ENCODE results near the gene NOC3L.
"Not testable (repeated sequence)": the region's sequence is repeated elsewhere in the genome, so short reads cannot be mapped to it uniquely, and the experiment has no call there.

The NOC3L gene

DNA sequence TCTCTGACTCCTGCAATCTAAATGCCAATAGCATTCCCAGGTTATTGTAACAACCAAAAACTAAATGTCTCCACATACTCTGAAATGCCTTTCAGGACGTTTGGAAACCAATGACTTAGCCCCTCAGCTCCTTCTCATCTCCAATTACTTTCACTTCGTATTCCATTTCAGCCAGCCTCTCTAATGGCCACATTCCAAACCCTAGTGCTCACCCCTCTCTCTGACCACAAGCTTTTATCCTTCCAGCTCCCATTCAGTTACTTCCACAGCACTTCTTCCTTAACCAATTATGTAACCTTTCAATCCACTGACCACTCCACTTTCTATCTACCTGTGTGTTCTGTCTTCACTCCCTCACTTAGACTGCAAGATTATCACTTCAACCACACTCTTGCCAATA, 4.3 kb downstream of the NOC3L start:
- DNase-seq, result no peak

GRCh38 chr10:94357193-94357592, 5.5 kb downstream of the NOC3L start:
- DNase-seq, result no peak

DNA sequence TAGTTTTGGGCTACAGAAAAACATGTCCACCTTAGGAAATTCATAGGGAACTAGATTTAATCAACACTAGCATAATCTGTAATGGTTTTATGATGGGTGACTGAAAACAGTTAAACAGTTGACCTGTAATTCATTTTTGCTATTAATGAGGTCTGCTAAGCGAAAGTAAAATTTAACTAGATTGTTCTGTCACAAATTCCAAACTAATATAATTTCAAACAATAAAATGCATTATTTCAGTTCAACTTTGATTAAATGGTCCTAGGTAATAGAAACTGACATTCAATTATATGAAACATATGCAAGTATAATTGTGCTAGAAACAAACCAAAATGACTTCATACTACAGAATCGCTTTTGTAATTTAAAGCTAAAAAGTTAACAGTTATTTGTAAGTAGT, 6.9 kb downstream of the NOC3L start:
- no peak for DNase-seq

DNA sequence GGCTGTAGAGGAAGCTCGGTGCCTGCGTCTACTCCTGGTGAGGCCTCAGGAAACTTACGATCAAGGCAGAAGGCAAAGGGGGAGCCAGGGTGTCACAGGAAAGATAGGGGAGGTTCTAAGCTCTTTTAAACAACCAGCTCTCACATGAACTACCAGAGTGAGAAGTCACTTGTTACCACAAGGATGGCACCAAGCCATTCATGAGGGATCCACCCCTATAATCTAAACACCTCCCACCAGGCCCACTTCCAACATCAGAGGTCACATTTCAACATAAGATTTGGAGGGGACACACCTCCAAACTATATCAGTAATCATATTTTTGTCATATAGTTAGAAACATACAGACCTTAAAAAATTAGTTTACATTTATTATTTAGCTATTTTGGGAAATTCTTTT, 9.4 kb downstream of the NOC3L start:
- DNase-seq, result no peak

GRCh38 chr10:94351089-94351488, 11.7 kb downstream of the NOC3L start:
- DNase-seq, result no peak

GRCh38 chr10:94350500-94350899, 12.2 kb downstream of the NOC3L start:
- DNase-seq, result not testable (repeated sequence)

GRCh38 chr10:94349327-94349726, 13.4 kb downstream of the NOC3L start:
- no peak for DNase-seq

DNA sequence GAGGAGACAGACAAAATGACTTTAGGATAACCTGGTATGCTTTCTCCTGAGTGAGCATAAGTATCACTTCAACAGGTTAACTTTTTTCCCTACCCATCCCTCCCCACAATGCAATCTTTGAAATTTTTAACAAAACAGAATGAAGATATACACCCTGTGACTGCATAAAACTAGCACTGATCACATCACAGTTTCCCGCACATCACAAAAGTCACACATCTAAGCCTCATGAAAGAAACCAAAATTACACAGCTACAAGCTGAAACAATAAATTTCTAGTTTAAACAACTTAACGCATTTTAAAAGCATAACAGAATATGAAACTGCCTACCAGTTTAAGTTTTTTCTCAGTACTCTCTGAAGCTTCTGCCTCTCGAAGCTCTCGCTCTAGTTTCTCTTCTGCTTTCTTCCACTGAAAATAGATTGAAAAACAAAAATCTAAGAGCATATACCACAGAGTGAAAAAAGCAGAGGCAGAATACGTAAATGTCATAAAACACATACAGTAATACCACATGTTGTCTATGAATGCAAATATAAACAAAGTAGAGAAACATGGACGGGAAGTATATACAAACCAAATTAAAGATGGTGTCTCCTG, 18.1 kb downstream of the NOC3L start:
- DNase-seq, result no peak

- no peak for DNase-seq
These were observed 19.6 kb downstream of the NOC3L start for GRCh38 chr10:94343151-94343550.

- no peak for DNase-seq
These were observed 27.9 kb downstream of the NOC3L start for GRCh38 chr10:94334857-94335256.

DNA sequence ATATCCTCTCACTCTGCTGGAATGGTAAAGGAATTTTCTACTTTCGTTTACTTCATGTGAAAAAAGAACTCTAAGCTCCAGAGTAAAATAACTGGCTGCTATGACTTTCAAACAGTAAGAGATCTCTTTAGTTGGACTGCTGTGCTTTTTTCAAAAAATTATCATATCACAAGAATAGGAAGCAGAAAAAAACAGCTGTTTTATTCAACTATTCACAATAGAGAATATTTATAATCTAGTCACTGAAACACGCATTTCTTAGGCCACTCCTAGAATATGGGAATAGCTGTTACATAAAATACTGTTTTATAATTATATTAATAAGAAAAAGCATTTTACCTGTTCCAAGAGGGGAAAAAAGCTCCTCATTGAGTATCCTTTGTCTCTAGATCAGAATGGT, 29.7 kb downstream of the NOC3L start:
- DNase-seq, result no peak

DNA sequence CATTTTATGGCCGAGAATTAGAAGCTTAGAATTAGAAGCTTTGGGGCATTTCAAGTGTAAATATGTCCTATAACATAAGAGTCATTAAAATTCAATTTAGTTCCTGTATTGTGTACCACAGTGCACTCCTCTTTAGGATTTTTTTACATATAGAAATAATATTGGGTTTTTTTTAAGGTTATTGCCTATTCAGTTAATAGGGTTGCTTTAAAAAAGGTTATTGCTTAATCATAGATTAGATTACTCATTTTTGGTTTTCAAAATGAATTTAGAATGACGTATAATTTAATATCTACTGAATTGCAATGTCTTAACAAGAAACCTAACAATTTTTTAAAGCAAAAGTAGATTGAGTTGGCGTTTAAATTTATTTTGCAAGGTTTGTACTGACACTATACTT, 34.1 kb downstream of the NOC3L start:
- DNase-seq, result no peak

DNA sequence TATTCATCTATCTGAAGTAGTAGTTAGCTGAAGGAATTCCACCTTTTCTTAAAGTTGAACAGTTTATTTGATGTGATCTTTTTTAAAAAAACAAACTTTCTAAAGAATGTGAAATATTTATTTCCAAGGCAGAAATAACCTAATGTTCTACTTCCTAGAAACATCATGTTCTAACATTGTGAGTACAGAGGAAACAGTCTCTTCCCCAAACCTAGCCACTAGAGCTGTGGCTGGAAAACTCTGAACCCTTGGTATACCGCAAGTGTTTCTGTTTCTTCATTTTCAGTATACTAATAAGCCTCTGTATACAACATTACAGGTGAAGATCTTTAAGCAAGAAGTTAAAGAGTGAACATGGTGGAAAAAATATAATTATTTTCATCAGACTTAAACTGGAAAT, 35.1 kb downstream of the NOC3L start:
- no peak for DNase-seq

DNA sequence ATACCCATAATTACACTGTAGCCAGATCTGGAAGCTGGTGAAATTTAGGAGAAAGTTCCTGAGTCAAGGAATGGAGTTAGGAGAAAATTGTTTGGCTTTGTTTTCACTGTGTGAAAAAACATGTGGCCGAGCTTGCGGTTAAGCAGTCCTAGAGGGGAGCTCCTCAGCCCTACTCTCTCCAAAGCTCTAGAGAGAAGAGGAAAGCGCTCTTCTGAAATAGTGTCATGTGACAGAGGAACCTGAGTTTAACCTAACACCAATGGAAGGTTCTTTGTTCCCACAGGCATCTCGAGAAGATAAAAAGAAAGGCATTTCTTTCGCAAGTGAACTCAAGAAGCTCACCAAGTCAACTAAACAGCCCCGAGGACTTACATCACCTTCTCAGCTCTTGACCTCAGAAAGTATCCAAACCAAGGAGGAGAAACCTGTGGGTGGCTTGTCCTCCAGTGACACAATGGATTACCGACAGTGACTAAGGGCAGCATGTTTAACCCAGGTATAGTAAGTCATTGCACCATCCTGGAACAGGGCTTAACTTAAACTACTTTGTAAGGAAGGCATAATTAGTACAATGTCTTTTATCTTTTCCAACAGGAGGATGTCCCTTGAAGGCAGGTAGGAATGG, 38.0 kb downstream of the NOC3L start:
- DNase-seq, result no peak

DNA sequence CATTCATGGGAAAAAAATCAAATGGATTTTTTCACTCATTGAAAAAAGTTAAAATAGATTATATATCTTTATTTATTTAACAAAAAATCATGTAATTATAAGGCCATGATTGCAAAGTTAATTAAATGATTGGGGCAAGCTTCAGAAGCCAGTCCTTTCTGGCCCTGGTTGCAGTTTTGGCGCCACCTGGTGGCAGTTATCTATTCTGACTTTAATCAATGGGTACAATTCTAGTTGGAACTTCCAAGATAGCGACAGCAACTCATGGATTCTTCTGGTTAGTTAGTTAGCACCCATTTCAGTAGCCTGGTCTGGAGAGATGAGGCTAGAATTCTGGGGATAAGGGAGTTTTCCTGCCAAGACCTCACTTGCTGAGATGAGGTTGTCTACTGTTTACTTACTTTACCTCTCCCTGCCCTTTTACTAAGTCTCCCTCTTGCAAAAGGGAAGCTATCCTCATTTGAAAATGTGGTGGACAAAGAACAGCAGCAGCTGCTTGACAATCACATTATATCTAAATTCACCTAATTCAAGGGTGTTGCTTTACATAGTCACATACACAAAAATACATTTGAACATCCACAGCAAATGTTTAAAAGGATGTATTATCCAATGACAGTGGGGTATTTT, 42.3 kb downstream of the NOC3L start:
- peak; percentile 67 to 75 for DNase-seq

DNA sequence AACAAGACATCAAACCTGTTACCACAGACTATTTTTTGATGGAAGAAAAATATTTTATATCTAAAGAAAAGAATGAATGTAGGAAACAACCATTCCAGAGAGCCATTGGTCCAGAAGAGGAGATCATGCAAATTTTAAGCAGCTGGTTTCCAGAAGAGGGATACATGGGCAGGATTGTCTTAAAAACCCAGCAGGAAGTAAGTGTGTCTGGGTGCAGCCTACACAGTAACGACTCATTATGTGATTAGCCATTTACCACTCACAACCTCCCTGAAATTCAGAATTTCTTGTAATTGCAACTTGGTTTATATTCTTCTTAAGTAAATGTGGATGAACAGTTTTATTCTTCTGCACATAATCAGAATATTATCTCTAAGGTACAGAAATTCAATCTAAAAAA, 46.2 kb downstream of the NOC3L start:
- DNase-seq, result no peak

GRCh38 chr10:94315975-94316464, 46.7 kb downstream of the NOC3L start:
- no peak for DNase-seq

GRCh38 chr10:94315024-94315451, 47.7 kb downstream of the NOC3L start:
- no peak for DNase-seq

DNA sequence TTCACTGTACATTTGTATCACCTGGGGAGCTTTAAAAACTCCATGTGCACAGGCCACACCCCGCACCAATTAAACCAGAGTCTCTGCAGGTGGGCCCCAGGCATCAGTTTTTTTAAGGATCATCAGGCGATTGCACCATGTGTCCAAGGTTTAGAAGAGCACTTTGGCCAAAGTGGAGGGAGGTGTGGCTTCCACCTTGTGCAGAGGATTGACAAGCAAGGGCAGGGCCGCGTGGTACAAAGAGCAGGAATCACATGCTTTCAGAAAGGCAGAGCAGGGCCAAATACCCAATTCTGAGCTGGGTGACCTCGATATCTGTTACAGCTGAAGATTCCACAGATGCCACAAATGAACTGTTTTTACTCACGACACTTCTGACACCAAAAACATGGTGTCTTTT, 52.4 kb downstream of the NOC3L start:
- DNase-seq, result no peak

GRCh38 chr10:94308866-94309265, 53.9 kb downstream of the NOC3L start:
- no peak for DNase-seq

DNA sequence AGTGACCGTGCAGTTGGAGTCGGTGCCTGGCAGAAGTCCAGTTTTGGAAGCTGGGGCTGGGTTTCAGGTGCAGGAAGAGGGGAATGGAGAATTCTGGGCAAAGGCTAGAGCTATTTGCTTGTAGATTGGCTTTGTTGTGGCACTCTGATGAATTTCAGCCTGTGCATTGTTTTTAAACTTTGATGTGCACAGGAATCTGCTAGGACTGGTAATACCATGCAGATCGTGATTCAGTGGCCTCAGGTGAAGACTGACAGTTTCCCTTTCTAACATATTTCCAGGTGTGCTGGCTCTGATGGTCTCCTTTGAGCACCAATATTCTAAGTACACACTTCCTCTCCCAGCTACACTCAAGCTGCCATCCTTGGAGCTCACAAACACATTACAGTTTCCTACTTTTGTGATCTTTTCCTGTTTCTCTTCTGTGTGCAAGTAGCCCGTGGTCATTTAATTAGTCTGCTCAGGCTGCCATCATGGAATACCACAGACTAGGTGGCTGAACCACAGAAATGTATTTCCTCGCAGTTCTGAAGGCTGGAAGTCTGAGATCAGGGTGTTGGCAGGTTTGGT, 55.6 kb downstream of the NOC3L start:
- no peak for DNase-seq

DNA sequence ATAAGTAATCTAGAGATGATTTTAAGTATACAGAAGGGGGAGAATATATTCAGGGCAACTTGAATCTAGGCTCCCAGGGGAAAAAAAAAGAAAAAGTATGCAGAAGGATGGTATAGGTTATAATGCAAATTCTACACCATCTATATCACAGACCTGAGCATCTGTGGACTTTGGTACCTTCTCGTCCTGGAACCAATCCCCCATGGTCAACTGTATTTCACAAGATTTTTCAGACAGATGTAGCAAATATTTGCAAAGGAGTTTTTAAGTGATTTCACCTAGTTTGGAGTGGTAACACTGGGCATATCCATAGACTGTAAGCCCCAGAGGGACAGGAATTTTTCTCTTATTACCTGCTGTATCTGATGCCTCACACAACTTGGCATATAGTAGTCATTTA, 58.8 kb downstream of the NOC3L start:
- no peak for DNase-seq

DNA sequence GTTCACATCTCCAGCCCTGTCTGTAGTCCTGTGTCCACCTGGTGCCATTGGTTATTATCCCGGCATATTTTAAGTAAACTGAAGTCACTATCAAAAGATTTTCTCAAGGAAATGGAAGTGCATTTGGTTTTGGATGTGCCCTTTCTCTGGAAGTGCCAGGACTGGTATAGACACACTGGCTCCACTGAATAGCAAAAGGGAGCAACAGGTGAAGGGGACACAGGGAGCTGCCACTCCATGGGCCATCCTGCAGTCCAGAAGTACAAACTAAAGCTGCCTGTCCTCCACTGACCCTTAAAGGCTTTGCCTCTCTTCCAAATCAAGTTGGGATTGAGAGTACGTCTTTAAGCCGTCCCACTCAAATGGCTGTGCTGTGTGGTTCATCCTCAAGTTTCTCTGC, 62.7 kb downstream of the NOC3L start:
- DNase-seq, result no peak

DNA sequence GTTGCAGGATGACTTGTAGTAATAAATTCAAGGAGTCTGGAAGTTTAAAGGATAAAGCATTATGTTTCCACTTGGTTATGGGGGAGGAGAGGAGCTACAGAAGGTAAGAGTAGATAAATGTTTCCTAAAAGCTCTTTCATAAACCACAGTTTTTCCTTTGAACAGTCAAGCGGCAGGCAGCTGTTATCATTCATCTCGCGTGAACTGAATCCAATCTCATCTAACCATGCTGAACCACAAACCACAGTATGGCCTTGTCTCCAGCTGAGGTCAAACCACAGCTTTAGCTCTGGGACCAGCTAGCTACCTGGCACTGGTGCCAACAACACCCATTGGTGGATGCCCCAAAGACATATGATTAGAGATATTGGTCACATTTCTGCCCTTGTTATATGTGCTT, 63.3 kb downstream of the NOC3L start:
- peak; percentile 8 to 29 for DNase-seq

Data from activated CD4-positive, alpha-beta T cell treated with anti-CD3 and anti-CD28 coated beads, Interleukin-2, amount 50 U/mL, for 48 hours (primary cell).